IPS-20b (cell line): ENCODE data around the gene PRAMEF1.

Experiments used
- H3K27ac ChIP-seq: one replicate; pipeline ENCODE4 v1.5.1; 2013; ENCODE audit warnings: low read length
- H3K27me3 ChIP-seq: 2 replicates; pipeline ENCODE4 v1.6.1; 2013; ENCODE audit warnings: mild to moderate bottlenecking, low read length, inconsistent platforms; ENCODE audit not compliant: insufficient read depth
- H3K36me3 ChIP-seq: 2 replicates; pipeline ENCODE4 v1.6.1; 2013; ENCODE audit warnings: low read depth, mild to moderate bottlenecking, inconsistent platforms, low read length, moderate library complexity; ENCODE audit not compliant: insufficient read depth
- H3K4me1 ChIP-seq: 2 replicates; pipeline ENCODE4 v1.6.1; 2013; ENCODE audit warnings: mild to moderate bottlenecking, control low read depth, inconsistent platforms, low read length, moderate library complexity; ENCODE audit not compliant: insufficient read depth
- H3K4me3 ChIP-seq: 2 replicates; pipeline ENCODE4 v1.5.1; 2013; ENCODE audit warnings: mild to moderate bottlenecking, low read length, inconsistent platforms
- H3K9ac ChIP-seq: 2 replicates; pipeline ENCODE4 v1.6.1; 2013; ENCODE audit warnings: low read depth, mild to moderate bottlenecking, inconsistent platforms, low read length, moderate library complexity
- H3K9me3 ChIP-seq: 2 replicates; pipeline ENCODE4 v1.6.1; 2013; ENCODE audit warnings: mild to moderate bottlenecking, low read depth, low read length, inconsistent platforms; ENCODE audit not compliant: insufficient read depth

Gene PRAMEF1

GRCh38 chr1:12762766-12763165 is 28.4 kb upstream of the PRAMEF1 start:
- Histone ChIP-seq H3K27me3 (no peaks in the 10 kb centered on the region), H3K4me3 (no peak overlapping the region), H3K36me3 (no peaks in the 10 kb centered on the region), H3K9ac (no peak overlapping the region), H3K4me1 (no peaks in the 10 kb centered on the region), H3K27ac (no peak overlapping the region), H3K9me3 (no peaks in the 10 kb centered on the region)

- Histone ChIP-seq H3K9me3 (no peaks in the 10 kb centered on the region), H3K9ac (no peak overlapping the region), H3K27me3 (no peaks in the 10 kb centered on the region), H3K4me1 (no peaks in the 10 kb centered on the region), H3K36me3 (no peaks in the 10 kb centered on the region), H3K27ac (no peak overlapping the region), H3K4me3 (no peak overlapping the region)
Measured at GRCh38 chr1:12763479-12763878, 27.7 kb upstream of the PRAMEF1 start.

GRCh38 chr1:12764016-12764415 is 27.2 kb upstream of the PRAMEF1 start:
- Histone ChIP-seq H3K9ac (no peak overlapping the region), H3K27me3 (no peaks in the 10 kb centered on the region), H3K4me1 (no peaks in the 10 kb centered on the region), H3K4me3 (no peak overlapping the region), H3K9me3 (no peaks in the 10 kb centered on the region), H3K27ac (no peak overlapping the region), H3K36me3 (no peaks in the 10 kb centered on the region)

- H3K9ac ChIP-seq = no peak overlapping the region
- no peak overlapping the region for H3K4me3 ChIP-seq
- H3K9me3 ChIP-seq = no peaks in the 10 kb centered on the region
- H3K27me3 ChIP-seq = no peaks in the 10 kb centered on the region
- no peaks in the 10 kb centered on the region for H3K4me1 ChIP-seq
- H3K27ac ChIP-seq = no peak overlapping the region
- no peaks in the 10 kb centered on the region for H3K36me3 ChIP-seq
Measured at GRCh38 chr1:12769031-12769430, 22.2 kb upstream of the PRAMEF1 start.

GRCh38 chr1:12769976-12770505 is 21.2 kb upstream of the PRAMEF1 start:
- Histone ChIP-seq H3K4me3 (no peak overlapping the region), H3K27ac (no peak overlapping the region), H3K9ac (no peak overlapping the region), H3K36me3 (no peaks in the 10 kb centered on the region), H3K9me3 (no peaks in the 10 kb centered on the region), H3K27me3 (no peaks in the 10 kb centered on the region), H3K4me1 (no peaks in the 10 kb centered on the region)

GRCh38 chr1:12770620-12771019 is 20.6 kb upstream of the PRAMEF1 start:
- no peak overlapping the region for H3K27ac ChIP-seq
- H3K36me3 ChIP-seq = no peaks in the 10 kb centered on the region
- no peak overlapping the region for H3K4me3 ChIP-seq
- no peak overlapping the region for H3K9ac ChIP-seq
- no peaks in the 10 kb centered on the region for H3K4me1 ChIP-seq
- H3K27me3 ChIP-seq = no peaks in the 10 kb centered on the region
- H3K9me3 ChIP-seq = no peaks in the 10 kb centered on the region

- H3K9ac ChIP-seq = no peak overlapping the region
- no peaks in the 10 kb centered on the region for H3K36me3 ChIP-seq
- no peak overlapping the region for H3K27ac ChIP-seq
- no peak overlapping the region for H3K4me3 ChIP-seq
- H3K9me3 ChIP-seq = no peaks in the 10 kb centered on the region
- no peaks in the 10 kb centered on the region for H3K27me3 ChIP-seq
- no peaks in the 10 kb centered on the region for H3K4me1 ChIP-seq
Measured at GRCh38 chr1:12771186-12771585, 20.0 kb upstream of the PRAMEF1 start.

- no peak overlapping the region for H3K27ac ChIP-seq
- no peak overlapping the region for H3K9ac ChIP-seq
- H3K27me3 ChIP-seq = no peaks in the 10 kb centered on the region
- no peaks in the 10 kb centered on the region for H3K4me1 ChIP-seq
- no peaks in the 10 kb centered on the region for H3K36me3 ChIP-seq
- H3K9me3 ChIP-seq = no peaks in the 10 kb centered on the region
- no peak overlapping the region for H3K4me3 ChIP-seq
Measured at GRCh38 chr1:12772520-12772919, 18.7 kb upstream of the PRAMEF1 start.

- Histone ChIP-seq H3K4me3 (no peak within 1 kb of the TSS), H3K36me3 (no peaks in the 10 kb centered on the region), H3K27me3 (no peaks in the 10 kb centered on the region), H3K4me1 (no peaks in the 10 kb centered on the region), H3K9me3 (no peaks in the 10 kb centered on the region), H3K27ac (no peak within 1 kb of the TSS), H3K9ac (no peak within 1 kb of the TSS)
Measured at GRCh38 chr1:12773438-12773837, 17.8 kb upstream of the PRAMEF1 start, which contains the start of gene PRAMEF12. Gene PRAMEF12 (plus strand): TSS chr1:12773738. CDS start chr1:12774868, 1,130 bp downstream.

- Histone ChIP-seq H3K27ac (no peak overlapping the region), H3K9me3 (no peaks in the 10 kb centered on the region), H3K36me3 (no peaks in the 10 kb centered on the region), H3K4me3 (no peak overlapping the region), H3K4me1 (no peaks in the 10 kb centered on the region), H3K27me3 (no peaks in the 10 kb centered on the region), H3K9ac (no peak overlapping the region)
Measured at GRCh38 chr1:12774801-12775345, 16.3 kb upstream of the PRAMEF1 start.

GRCh38 chr1:12775443-12775842 is 15.8 kb upstream of the PRAMEF1 start:
- Histone ChIP-seq H3K4me1 (no peaks in the 10 kb centered on the region), H3K4me3 (no peak overlapping the region)

GRCh38 chr1:12776801-12777557 is 14.2 kb upstream of the PRAMEF1 start:
- Histone ChIP-seq H3K9me3 (no peaks in the 10 kb centered on the region), H3K9ac (no peak overlapping the region), H3K27me3 (no peaks in the 10 kb centered on the region), H3K36me3 (no peaks in the 10 kb centered on the region), H3K27ac (no peak overlapping the region), H3K4me1 (no peaks in the 10 kb centered on the region), H3K4me3 (no peak overlapping the region)

More at GRCh38 chr1:12775443-12775842, 15.8 kb upstream of the PRAMEF1 start:
- H3K9me3 ChIP-seq = no peaks in the 10 kb centered on the region
- no peaks in the 10 kb centered on the region for H3K27me3 ChIP-seq
- H3K9ac ChIP-seq = no peak overlapping the region
- H3K27ac ChIP-seq = no peak overlapping the region
- no peaks in the 10 kb centered on the region for H3K36me3 ChIP-seq
